ENCODE data around the gene SYNPO. TPM values are rescaled to one million over a fixed set of nuclear protein-coding genes. Genes with fewer than 3 reads are reported as not detected.

SYNPO gene
- polyA plus RNA-seq, 5 donors: 18.1 to 33.9 (median 21.7) TPM

GRCh38 chr5:150623152-150623877 lies 17.1 kb upstream of the SYNPO start:
- DNase-seq: no peak

DNA sequence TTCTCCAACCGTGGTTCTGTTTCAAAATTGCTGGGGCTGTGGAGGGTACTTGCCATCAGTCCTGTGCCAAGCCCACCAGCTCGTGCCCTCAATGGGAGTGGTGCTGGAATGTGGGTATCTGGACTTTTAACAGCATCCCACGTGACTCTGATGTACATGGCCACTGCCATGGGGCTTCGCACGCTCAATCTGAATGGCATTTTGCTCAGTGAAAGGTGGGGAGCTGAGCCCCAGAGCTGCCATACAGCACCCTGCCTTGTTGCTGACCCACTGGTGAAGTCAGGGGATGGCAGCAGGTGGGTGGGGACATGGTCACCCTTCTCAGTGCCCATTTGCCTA lies 16.6 kb upstream of the SYNPO start:
- DNase-seq: no peak

DNA sequence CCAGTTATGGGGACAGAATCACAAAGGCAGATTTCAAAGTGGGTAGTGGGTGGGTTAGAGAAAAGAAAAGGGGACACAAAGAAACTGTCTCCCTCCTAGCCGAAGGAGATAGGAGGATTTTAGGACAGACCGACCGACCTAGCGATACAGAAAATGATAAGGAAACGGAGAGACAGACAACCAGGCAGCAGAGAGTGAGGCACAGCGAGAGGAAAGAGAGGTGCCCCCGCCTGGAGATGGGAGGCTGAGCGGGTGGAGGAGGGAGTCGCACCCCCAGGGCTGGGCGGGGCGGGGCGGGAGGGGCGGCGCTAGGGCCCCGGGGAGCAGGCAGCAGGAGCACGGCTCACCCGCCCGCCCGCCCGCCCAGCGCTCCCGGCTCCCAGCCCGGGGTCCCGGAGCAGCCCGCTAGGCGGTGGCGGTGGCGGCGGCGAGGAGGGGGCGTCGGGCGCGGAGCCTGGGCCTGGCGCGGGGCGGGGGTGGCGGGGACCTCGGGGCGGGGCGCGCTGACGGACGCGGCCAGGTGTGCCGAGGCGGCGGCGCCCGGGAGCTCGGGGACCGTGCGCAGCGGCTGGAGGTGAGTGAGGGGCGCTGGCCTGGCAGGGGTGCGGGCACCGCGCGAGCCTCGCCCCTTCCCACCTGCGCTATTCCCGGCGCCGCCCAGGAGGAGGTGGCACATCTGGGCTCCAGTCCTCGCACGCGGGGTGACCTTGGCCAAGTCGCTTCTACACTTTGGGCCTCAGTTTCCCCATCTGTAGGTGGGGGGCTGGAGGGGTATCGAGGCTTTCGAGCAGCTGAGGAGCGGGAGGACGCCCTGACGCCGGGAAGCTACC lies 15.9 kb upstream of the SYNPO start:
- no peak for DNase-seq

DNA sequence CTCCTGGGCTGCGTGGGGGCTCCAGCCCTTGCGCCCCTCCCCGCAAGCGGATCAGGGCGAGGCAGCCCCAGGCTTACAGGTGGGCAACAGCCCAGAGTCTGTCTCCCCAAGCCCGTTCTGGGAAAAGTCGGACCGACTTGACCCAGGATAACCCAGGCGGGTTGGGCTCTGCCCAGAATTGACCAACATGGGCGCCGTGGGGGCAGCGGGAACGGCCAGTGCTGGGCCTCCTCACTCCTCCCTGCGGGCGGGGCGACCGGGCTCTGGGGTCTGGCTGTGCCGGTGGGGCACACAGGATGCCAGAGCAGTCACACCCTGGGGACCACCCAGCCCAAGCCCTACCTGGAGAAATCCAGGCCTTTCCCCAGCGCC lies 15.3 kb upstream of the SYNPO start:
- no peak for DNase-seq

- DNase-seq: no peak
Measured at GRCh38 chr5:150625831-150626746, 14.4 kb upstream of the SYNPO start.

DNA sequence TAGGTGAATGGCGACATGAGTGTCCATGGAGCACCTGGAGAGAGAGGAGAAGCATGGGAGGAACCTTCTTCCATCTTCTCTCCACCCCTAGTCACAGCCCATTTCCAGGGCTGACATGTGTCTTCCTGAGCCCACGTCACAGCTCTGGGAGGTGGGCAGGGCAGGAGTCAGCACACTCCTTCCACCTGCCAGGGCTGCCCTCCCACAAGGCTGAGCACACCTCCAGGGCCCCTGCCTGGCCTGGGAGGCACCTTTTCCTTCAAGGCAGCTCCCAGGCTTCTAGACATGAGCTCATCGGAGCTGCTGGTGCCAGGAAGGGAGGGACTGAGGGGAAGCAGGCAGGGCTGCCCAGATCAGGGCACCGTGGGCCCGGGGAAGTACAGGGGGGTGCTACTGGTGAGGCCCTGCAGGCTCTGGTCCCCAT lies 13.6 kb upstream of the SYNPO start:
- no peak for DNase-seq

DNA sequence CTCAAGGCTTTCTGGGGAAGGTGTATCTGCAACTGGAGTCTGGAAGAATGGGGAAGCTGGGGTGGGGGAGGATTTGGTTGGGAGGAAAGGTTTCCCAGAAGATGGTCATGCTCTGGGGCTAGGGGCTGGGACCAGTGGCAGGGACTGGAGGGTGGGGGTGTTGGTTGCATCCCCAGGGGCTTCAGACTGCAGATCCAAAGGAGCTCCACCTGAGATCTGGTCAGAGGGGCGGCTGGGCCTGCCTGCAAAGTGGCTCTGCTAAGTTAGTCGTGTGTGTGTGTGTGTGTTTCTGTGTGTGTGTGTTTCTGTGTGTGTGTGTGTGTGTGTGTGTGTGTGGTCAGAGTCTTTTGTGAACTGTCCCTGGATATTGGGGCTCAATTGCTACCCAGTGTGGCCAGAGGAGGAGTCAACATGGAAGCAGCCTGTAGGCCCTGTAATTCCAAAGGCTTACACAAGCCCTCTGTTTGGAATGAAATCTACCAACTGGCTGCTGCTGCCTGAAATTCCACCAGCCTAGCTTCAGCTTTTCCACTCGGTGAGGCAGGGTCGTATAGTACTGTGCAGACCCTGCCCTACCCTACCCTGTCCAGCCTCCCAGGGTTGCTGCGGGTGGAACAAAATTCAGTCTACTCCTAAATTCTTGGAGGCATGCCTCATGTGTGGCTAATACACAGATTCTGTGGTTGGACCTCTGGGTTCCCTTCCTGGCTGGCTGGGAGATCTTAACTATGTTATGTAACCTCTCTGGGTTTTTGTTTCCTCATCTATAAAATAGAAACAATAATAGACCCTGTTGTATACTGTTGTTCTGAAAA lies 12.5 kb upstream of the SYNPO start:
- DNase-seq: no peak

DNA sequence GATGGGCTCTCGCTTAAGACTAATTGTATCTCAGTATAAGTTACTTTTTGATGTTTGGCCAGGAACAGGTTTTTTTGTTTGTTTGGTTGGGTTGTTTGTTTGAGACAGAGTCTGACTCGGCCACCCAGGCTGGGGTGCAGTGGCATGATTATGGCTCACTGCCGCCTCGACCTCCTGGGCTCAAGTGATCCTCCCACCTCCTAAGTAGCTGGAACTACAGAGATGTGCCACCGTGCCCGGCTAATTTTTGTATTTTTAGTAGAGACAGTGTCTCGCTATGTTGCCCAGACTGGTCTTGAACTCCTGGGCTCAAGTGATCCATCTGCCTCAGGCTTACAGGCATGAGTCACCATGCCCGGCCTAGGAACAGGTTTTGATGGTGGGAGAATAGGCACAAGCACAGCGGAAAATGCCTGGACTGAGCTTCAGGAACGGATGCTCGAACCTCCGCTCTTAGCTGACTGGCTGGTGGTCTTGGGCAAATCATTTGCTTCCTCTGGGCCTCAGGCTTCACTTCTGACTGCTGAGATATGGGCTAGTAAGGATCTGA lies 11.4 kb upstream of the SYNPO start:
- DNase-seq: no peak

DNA sequence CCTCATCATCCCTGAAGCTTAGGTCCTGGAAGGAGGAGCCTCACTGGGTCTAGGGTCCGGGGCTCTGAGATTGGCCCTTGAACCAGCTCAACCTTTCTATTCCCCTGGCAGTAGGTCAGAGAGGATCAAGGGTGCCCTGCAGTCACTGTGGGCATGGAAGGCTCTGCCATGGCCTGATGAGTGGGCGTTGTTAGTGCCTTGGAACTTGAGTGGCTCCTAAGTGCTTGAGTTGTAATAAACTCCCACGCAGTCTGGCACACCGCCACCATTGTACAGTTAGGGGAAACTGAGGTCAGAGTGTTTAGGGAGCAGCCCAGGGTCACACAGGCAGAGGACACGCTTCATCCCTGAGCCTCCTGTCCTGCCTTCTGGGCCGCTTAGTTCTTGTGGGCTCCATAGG lies 10.4 kb upstream of the SYNPO start:
- no peak for DNase-seq

- no peak for DNase-seq
Measured at GRCh38 chr5:150630461-150631325, 9.8 kb upstream of the SYNPO start.

GRCh38 chr5:150631326-150631701 lies 9.1 kb upstream of the SYNPO start:
- DNase-seq: no peak

DNA sequence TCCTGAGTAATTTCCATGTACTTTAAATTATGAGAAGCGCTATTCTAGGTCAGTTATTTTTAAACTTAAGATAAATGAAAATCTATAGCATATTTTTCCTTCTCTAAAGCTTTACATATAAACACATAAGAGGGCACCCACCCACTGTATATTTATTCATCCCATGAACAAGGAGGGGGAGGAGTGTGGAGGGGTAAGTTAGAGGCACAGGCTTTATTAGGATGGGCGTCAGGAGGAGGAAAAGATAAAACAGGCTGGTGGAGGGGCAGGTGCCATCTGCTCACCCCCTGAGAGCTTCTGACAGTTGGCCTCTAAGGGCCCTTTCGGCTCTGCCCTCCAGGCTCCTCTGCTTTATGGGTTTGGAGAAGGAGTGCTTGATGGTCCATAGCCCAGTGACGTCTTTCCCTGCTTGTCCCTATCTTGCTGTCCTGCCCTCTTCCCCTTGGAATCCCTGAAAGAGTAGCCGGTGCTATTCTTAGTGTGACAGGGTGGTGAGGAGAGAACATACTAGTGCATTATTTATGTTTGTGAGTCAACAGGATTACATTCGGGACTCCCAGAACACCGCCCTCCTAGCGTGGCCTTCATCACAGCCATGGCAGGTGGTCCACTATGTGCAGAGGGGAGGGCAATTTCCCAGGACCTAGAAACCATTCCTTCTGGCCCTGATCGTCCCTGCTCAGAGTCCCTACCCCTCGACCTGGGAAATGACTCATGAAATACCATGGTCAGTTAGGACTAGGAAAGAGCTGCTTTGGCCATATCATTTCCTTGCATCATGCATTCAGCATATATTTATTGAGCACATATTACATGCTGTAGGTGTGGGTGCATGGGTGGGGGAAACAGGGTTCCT lies 7.9 kb upstream of the SYNPO start:
- no peak for DNase-seq

GRCh38 chr5:150633429-150633828 lies 7.0 kb upstream of the SYNPO start:
- no peak for DNase-seq

- DNase-seq: no peak
Measured at GRCh38 chr5:150636391-150637244, 3.8 kb upstream of the SYNPO start.

GRCh38 chr5:150637245-150638052 lies 3.0 kb upstream of the SYNPO start:
- no peak for DNase-seq

DNA sequence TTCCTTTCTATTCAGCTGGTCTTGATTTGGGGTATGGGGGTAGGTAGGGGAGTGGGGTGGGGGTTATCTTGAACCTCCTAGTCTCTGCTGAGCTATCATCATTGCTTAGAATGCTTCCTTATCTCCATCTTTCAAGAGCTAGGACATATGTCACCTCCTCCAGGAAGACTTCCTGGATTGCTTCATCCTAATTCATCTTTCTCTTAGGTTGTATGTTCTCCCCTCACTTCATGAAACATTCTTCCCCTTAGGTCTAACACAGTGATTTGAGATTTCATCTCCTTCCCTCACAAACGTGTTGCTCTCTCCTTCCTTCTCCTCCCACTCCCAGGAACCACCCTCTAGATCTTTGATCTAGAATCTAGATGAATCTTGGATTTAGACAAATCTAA lies 2.4 kb upstream of the SYNPO start:
- no peak for DNase-seq
